Measurements from ENCODE around the gene LCAT. TPM values are rescaled to one million over a fixed set of nuclear protein-coding genes. Genes with fewer than 3 reads are reported as not detected.

Gene LCAT
- total and polyA plus RNA-seq, 11 donors = 9.7 to 31.7 (median 18.2) TPM

DNA sequence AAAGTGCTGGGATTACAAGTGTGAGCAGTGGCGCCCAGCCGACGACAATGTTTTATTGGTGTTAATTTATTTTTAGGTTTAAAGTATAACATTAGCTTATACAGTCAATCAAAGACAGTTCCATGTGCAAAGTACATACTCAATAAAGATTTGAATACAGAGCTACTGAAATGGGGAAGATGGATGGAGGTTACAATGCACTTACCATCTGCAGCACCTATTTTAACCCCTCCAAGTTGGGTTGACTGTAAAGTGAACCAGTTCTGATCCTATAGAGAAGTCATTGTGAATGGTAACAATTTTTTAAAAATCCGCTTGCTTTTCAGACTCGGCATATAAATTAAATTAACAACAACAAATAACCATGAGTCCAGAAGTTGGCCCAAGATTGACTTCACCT is 51.5 kb downstream of the LCAT start:
- DNase-seq = no peak
- Histone ChIP-seq H3K9me3 (no peaks in the 10 kb centered on the region), H3K27ac (peak overlapping the region in 10 of 12 donors; percentile 71 to 98 (median 86)), H3K36me3 (no peaks in the 10 kb centered on the region), H3K27me3 (no peaks in the 10 kb centered on the region), H3K4me3 (peak overlapping the region in 11 of 12 donors; percentile 68 to 99 (median 88)), H3K4me1 (peaks cover 15 to 48% (median 41%) of the 10 kb centered on the region in 12 donors)
- intact Hi-C loops (cut with DNase I) = no loop called here
- 74 to 81% (median 79%) methylated on average over 5 of the region's 5 CpGs for WGBS, 4 donors
- ATAC-seq = no peak
- no peak for TF ChIP-seq POLR2A (IDR thresholded peaks at IDR 0.05)
- TF ChIP-seq, protein P1, sequence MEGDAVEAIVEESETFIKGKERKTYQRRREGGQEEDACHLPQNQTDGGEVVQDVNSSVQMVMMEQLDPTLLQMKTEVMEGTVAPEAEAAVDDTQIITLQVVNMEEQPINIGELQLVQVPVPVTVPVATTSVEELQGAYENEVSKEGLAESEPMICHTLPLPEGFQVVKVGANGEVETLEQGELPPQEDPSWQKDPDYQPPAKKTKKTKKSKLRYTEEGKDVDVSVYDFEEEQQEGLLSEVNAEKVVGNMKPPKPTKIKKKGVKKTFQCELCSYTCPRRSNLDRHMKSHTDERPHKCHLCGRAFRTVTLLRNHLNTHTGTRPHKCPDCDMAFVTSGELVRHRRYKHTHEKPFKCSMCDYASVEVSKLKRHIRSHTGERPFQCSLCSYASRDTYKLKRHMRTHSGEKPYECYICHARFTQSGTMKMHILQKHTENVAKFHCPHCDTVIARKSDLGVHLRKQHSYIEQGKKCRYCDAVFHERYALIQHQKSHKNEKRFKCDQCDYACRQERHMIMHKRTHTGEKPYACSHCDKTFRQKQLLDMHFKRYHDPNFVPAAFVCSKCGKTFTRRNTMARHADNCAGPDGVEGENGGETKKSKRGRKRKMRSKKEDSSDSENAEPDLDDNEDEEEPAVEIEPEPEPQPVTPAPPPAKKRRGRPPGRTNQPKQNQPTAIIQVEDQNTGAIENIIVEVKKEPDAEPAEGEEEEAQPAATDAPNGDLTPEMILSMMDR (IDR thresholded peaks at IDR 0.05) = no peak

Other genes with a start within 250 kb of the LCAT start
- gene GFOD2, start 224.8 kb downstream of the LCAT start, total RNA-seq = 10 to 100 TPM in 3 of 9 donors, 1 to 10 TPM in 6; 6.5 to 11.7 (median 9.8) TPM
- gene GFOD2, start 224.8 kb downstream of the LCAT start, polyA plus RNA-seq = 10 to 100 TPM in 1 of 2 donors, 1 to 10 TPM in 1; 8.2 to 15.4 TPM
- 10 to 100 TPM in 6 of 9 donors, 1 to 10 TPM in 3; 7.1 to 19.7 (median 12.3) TPM for gene RANBP10, start 137.6 kb downstream of the LCAT start, total RNA-seq
- 10 to 100 TPM in 1 of 2 donors, 1 to 10 TPM in 1; 5.6 to 11.2 TPM for gene RANBP10, start 137.6 kb downstream of the LCAT start, polyA plus RNA-seq
- gene TSNAXIP1, start 137.2 kb downstream of the LCAT start, total RNA-seq = under 1 TPM in 8 of 9 donors, not detected in 1; 0.16 to 0.93 (median 0.46) TPM
- gene TSNAXIP1, start 137.2 kb downstream of the LCAT start, polyA plus RNA-seq = under 1 TPM; 0.67 to 0.76 TPM
- gene THAP11, start 101.8 kb downstream of the LCAT start, total RNA-seq = 10 to 100 TPM; 24.9 to 87.5 (median 31.4) TPM
- 10 to 100 TPM; 10.6 to 26.3 TPM for gene THAP11, start 101.8 kb downstream of the LCAT start, polyA plus RNA-seq
- gene NUTF2, start 97.2 kb downstream of the LCAT start, total RNA-seq = 100 to 1,000 TPM in 2 of 9 donors, 10 to 100 TPM in 7; 66.5 to 145 (median 90.9) TPM
- 100 to 1,000 TPM; 179 to 191 TPM for gene NUTF2, start 97.2 kb downstream of the LCAT start, polyA plus RNA-seq
- gene CENPT, start 96.4 kb downstream of the LCAT start, total RNA-seq = 10 to 100 TPM; 14.4 to 31.2 (median 20.1) TPM
- gene CENPT, start 96.4 kb downstream of the LCAT start, polyA plus RNA-seq = 10 to 100 TPM; 25.7 to 28.0 TPM
- gene EDC4, start 71.1 kb downstream of the LCAT start, total RNA-seq = 10 to 100 TPM; 26.2 to 42.5 (median 32.5) TPM
- gene EDC4, start 71.1 kb downstream of the LCAT start, polyA plus RNA-seq = 10 to 100 TPM; 27.8 to 31.1 TPM
- gene NRN1L, start 59.2 kb downstream of the LCAT start, total RNA-seq = 1 to 10 TPM in 4 of 9 donors, under 1 TPM in 2, not detected in 3; 0.78 to 5.8 (median 1.7) TPM
- 1 to 10 TPM; 1.7 to 1.8 TPM for gene NRN1L, start 59.2 kb downstream of the LCAT start, polyA plus RNA-seq
- gene PSKH1, start 50.9 kb downstream of the LCAT start, total RNA-seq = 10 to 100 TPM; 17.1 to 31.3 (median 21.6) TPM
- gene PSKH1, start 50.9 kb downstream of the LCAT start, polyA plus RNA-seq = 10 to 100 TPM; 16.3 to 36.9 TPM
- 1 to 10 TPM in 3 of 9 donors, under 1 TPM in 5, not detected in 1; 0.23 to 2.1 (median 0.74) TPM for gene CTRL, start 12.3 kb downstream of the LCAT start, total RNA-seq
- under 1 TPM; 0.61 to 0.90 TPM for gene CTRL, start 12.3 kb downstream of the LCAT start, polyA plus RNA-seq
- 100 to 1,000 TPM in 1 of 9 donors, 10 to 100 TPM in 8; 39.4 to 182 (median 60.5) TPM for gene PSMB10, start 7.3 kb downstream of the LCAT start, total RNA-seq
- 100 to 1,000 TPM in 1 of 2 donors, 10 to 100 TPM in 1; 56.9 to 118 TPM for gene PSMB10, start 7.3 kb downstream of the LCAT start, polyA plus RNA-seq
- 10 to 100 TPM; 64.6 to 92.2 (median 86.8) TPM for gene SLC12A4, start 24.5 kb upstream of the LCAT start, total RNA-seq
- gene SLC12A4, start 24.5 kb upstream of the LCAT start, polyA plus RNA-seq = 10 to 100 TPM; 65.3 to 81.5 TPM
- gene DPEP3, start 36.4 kb upstream of the LCAT start, total RNA-seq = under 1 TPM in 2 of 9 donors, not detected in 7; 0.13 to 0.16 TPM
- gene DPEP3, start 36.4 kb upstream of the LCAT start, polyA plus RNA-seq = not detected
- 1 to 10 TPM in 5 of 9 donors, under 1 TPM in 4; 0.42 to 9.8 (median 1.2) TPM for gene DPEP2, start 55.4 kb upstream of the LCAT start, total RNA-seq
- 1 to 10 TPM; 1.1 to 1.2 TPM for gene DPEP2, start 55.4 kb upstream of the LCAT start, polyA plus RNA-seq
- not detected for gene DPEP2NB, start 71.8 kb upstream of the LCAT start, total RNA-seq
- not detected for gene DPEP2NB, start 71.8 kb upstream of the LCAT start, polyA plus RNA-seq
- 10 to 100 TPM in 2 of 9 donors, 1 to 10 TPM in 7; 4.4 to 11.9 (median 8.8) TPM for gene DDX28, start 79.1 kb upstream of the LCAT start, total RNA-seq
- 10 to 100 TPM in 1 of 2 donors, 1 to 10 TPM in 1; 8.3 to 10.7 TPM for gene DDX28, start 79.1 kb upstream of the LCAT start, polyA plus RNA-seq
- gene DUS2, start 79.2 kb upstream of the LCAT start, total RNA-seq = 10 to 100 TPM in 1 of 9 donors, 1 to 10 TPM in 8; 3.8 to 11.5 (median 7.2) TPM
- 10 to 100 TPM in 1 of 2 donors, 1 to 10 TPM in 1; 4.5 to 10.4 TPM for gene DUS2, start 79.2 kb upstream of the LCAT start, polyA plus RNA-seq
- 10 to 100 TPM; 20.6 to 35.1 (median 28.8) TPM for gene NFATC3, start 141.2 kb upstream of the LCAT start, total RNA-seq
- gene NFATC3, start 141.2 kb upstream of the LCAT start, polyA plus RNA-seq = 10 to 100 TPM in 1 of 2 donors, 1 to 10 TPM in 1; 5.9 to 12.1 TPM